Thymus (tissue), 11 donors: Measurements from ENCODE around the gene ZNF256. TPM values are rescaled to one million over a fixed set of nuclear protein-coding genes. Genes with fewer than 3 reads are reported as not detected.
A peak's percentile ranks its signal among the peaks of the same experiment; 100 is the strongest.
"Not testable (repeated sequence)": the region's sequence is repeated elsewhere in the genome, so short reads cannot be mapped to it uniquely, and the experiment has no call there.

Experiments
- DNase-seq, 9 donors: peaks; one replicate each; pipeline ENCODE4 v3.0.0-alpha.2; 2013; ENCODE audit warnings: low spot score in 9 of 9, low read depth in 6 of 9, missing footprints in 1 of 9
- H3K27ac ChIP-seq, 2 donors: one replicate each; pipeline ENCODE4 v1.5.1; 2013; ENCODE audit warnings: control low read depth in 1 of 2, low read depth in 1 of 2, low read length in 1 of 2, mild to moderate bottlenecking in 1 of 2, moderate library complexity in 1 of 2
- H3K27me3 ChIP-seq, 2 donors: one replicate each; pipeline ENCODE4 v1.5.1; 2013; ENCODE audit warnings: low read length in 1 of 2; ENCODE audit not compliant: control insufficient read depth in 2 of 2, insufficient read depth in 1 of 2
- H3K36me3 ChIP-seq, 2 donors: one replicate each; pipeline ENCODE4 v1.5.1; 2013; ENCODE audit warnings: low read length in 1 of 2, mild to moderate bottlenecking in 1 of 2, moderate library complexity in 1 of 2; ENCODE audit not compliant: control insufficient read depth in 2 of 2, insufficient read depth in 2 of 2
- H3K4me1 ChIP-seq, 2 donors: one replicate each; pipeline ENCODE4 v1.5.1; 2013; ENCODE audit warnings: low read length in 2 of 2; ENCODE audit not compliant: control insufficient read depth in 2 of 2, insufficient read depth in 2 of 2
- H3K4me3 ChIP-seq, 2 donors: one replicate each; pipeline ENCODE4 v1.5.1; 2013; ENCODE audit warnings: low read length in 2 of 2, control low read depth in 1 of 2, mild to moderate bottlenecking in 1 of 2
- H3K9me3 ChIP-seq, 2 donors: one replicate each; pipeline ENCODE4 v1.5.1; 2013; ENCODE audit warnings: low read length in 1 of 2, mild to moderate bottlenecking in 1 of 2; ENCODE audit not compliant: control insufficient read depth in 2 of 2, insufficient read depth in 1 of 2
- WGBS: extraction: QIAGEN DNeasy Blood & Tissue Kit; methylation state at CpG from one replicate; pipeline ENCODE4 v1.1.7; 2013; 5-methylcytosine and 5-hydroxymethylcytosine counted together
- polyA plus RNA-seq: library from polyadenylated mRNA; stranded (reverse); fragments of 200-250 nt; gene quantifications from one replicate; pipeline ENCODE4 v1.2.3, GENCODE V29; 2013
- total RNA-seq: library from RNA; stranded (reverse); fragments of 120-200 nt; gene quantifications from one replicate; pipeline ENCODE4 v1.2.4, GENCODE V29; 2013
- donor health status: healthy.

ZNF256 gene
- total and polyA plus RNA-seq, 2 donors, result 7.0 to 7.5 TPM

GRCh38 chr19:57949296-57949695, 1.8 kb upstream of the ZNF256 start:
- peaks cover 15 to 60% of the 10 kb centered on the region in 2 donors for H3K9me3 ChIP-seq
- H3K4me1 ChIP-seq, result peaks cover 4 to 9% of the 10 kb centered on the region in 2 donors
- no peaks in the 10 kb centered on the region for H3K27me3 ChIP-seq
- H3K4me3 ChIP-seq, result no peak overlapping the region
- H3K36me3 ChIP-seq, result peaks cover 0 to 1% of the 10 kb centered on the region in 2 donors
- no peak overlapping the region for H3K27ac ChIP-seq
- 96% methylated on average over 24 of the region's 24 CpGs for WGBS
- no peak for DNase-seq

- peak overlapping the region; percentile 71 to 83 for H3K4me3 ChIP-seq
- peak in 1 of 9 donors; percentile 10 for DNase-seq
- H3K36me3 ChIP-seq, result peaks cover 17 to 24% of the 10 kb centered on the region in 2 donors
- no peaks in the 10 kb centered on the region for H3K27me3 ChIP-seq
- WGBS, result 1% methylated on average over 18 of the region's 18 CpGs
- peaks cover 4 to 9% of the 10 kb centered on the region in 2 donors for H3K4me1 ChIP-seq
- H3K9me3 ChIP-seq, result peaks cover 20 to 47% of the 10 kb centered on the region in 2 donors
- peak overlapping the region in 1 of 2 donors; percentile 83 for H3K27ac ChIP-seq
These were observed 453 bp downstream of the ZNF256 start for GRCh38 chr19:57947088-57947418.

- Histone ChIP-seq H3K27me3 (no peaks in the 10 kb centered on the region), H3K27ac (no peak overlapping the region), H3K4me3 (peak overlapping the region; percentile 71 to 83), H3K36me3 (peaks cover 25 to 31% of the 10 kb centered on the region in 2 donors), H3K9me3 (peaks cover 25 to 46% of the 10 kb centered on the region in 2 donors), H3K4me1 (peaks cover 4 to 9% of the 10 kb centered on the region in 2 donors)
- WGBS, result 54% methylated on average over 2 of the region's 2 CpGs
- DNase-seq, result no peak
These were observed 1.2 kb downstream of the ZNF256 start for GRCh38 chr19:57946316-57946715.

GRCh38 chr19:57941593-57941992, 5.9 kb downstream of the ZNF256 start:
- WGBS, result 97% methylated on average over 3 of the region's 3 CpGs
- no peak overlapping the region for H3K4me3 ChIP-seq
- H3K9me3 ChIP-seq, result peaks cover 25 to 39% of the 10 kb centered on the region in 2 donors
- H3K27me3 ChIP-seq, result no peaks in the 10 kb centered on the region
- H3K36me3 ChIP-seq, result peaks cover 29 to 40% of the 10 kb centered on the region in 2 donors
- no peak for DNase-seq
- peaks cover 1 to 3% of the 10 kb centered on the region in 2 donors for H3K4me1 ChIP-seq
- H3K27ac ChIP-seq, result no peak overlapping the region

GRCh38 chr19:57935731-57936130, 11.8 kb downstream of the ZNF256 start:
- Histone ChIP-seq H3K27me3 (peaks cover 0 to 4% of the 10 kb centered on the region in 2 donors), H3K4me1 (peaks cover 3 to 7% of the 10 kb centered on the region in 2 donors), H3K9me3 (peaks cover 11 to 65% of the 10 kb centered on the region in 2 donors), H3K36me3 (peaks cover 3 to 7% of the 10 kb centered on the region in 2 donors), H3K27ac (no peak overlapping the region), H3K4me3 (no peak overlapping the region)
- WGBS, result 94% methylated on average over 12 of the region's 12 CpGs
- DNase-seq, result no peak

- Histone ChIP-seq H3K9me3 (peaks cover 11 to 66% of the 10 kb centered on the region in 2 donors), H3K27ac (peak within 1 kb of the TSS; percentile 67 to 69), H3K4me1 (peaks cover 3 to 7% of the 10 kb centered on the region in 2 donors), H3K4me3 (peak within 1 kb of the TSS; percentile 61 to 75), H3K36me3 (peaks cover 4 to 8% of the 10 kb centered on the region in 2 donors), H3K27me3 (peaks cover 0 to 4% of the 10 kb centered on the region in 2 donors)
- peak; percentile 37 to 85 (median 57) for DNase-seq
- WGBS, result 11% methylated on average over 54 of the region's 54 CpGs
These were observed 12.5 kb downstream of the ZNF256 start, which contains the start of gene ZNF418 for GRCh38 chr19:57934820-57935665. ZNF418 (minus strand) TSS chr19:57935402; CDS start chr19:57933822, 1,580 bp downstream.

GRCh38 chr19:57927587-57927986, 19.9 kb downstream of the ZNF256 start:
- H3K4me3 ChIP-seq, result no peak overlapping the region
- H3K27ac ChIP-seq, result no peak overlapping the region
- WGBS, result 97% methylated on average over 4 of the region's 4 CpGs
- peaks cover 11 to 48% of the 10 kb centered on the region in 2 donors for H3K9me3 ChIP-seq
- no peak for DNase-seq
- H3K27me3 ChIP-seq, result no peaks in the 10 kb centered on the region
- peaks cover 7 to 33% of the 10 kb centered on the region in 2 donors for H3K36me3 ChIP-seq
- no peaks in the 10 kb centered on the region for H3K4me1 ChIP-seq

GRCh38 chr19:57916168-57916995, 31.1 kb downstream of the ZNF256 start, which contains the start of gene ZNF417:
ZNF417 (minus strand) TSS chr19:57916592; CDS start chr19:57916411, 181 bp downstream.
- Histone ChIP-seq H3K36me3 (peaks cover 10 to 20% of the 10 kb centered on the region in 2 donors), H3K4me3 (peak within 1 kb of the TSS; percentile 73 to 74), H3K27ac (peak within 1 kb of the TSS; percentile 40 to 46)
- DNase-seq, result peak; percentile 74 to 95 (median 88)
- not testable (repeated sequence) for H3K27me3 ChIP-seq, H3K4me1 ChIP-seq, H3K9me3 ChIP-seq
- WGBS, result under 1% methylated on average over 51 of the region's 51 CpGs
